ENCODE results near the gene MRPL14.
A peak's percentile ranks its signal among the peaks of the same experiment; 100 is the strongest.

The MRPL14 gene

GRCh38 chr6:44119704-44120262, 7.5 kb downstream of the MRPL14 start:
- TF ChIP-seq, protein P1, sequence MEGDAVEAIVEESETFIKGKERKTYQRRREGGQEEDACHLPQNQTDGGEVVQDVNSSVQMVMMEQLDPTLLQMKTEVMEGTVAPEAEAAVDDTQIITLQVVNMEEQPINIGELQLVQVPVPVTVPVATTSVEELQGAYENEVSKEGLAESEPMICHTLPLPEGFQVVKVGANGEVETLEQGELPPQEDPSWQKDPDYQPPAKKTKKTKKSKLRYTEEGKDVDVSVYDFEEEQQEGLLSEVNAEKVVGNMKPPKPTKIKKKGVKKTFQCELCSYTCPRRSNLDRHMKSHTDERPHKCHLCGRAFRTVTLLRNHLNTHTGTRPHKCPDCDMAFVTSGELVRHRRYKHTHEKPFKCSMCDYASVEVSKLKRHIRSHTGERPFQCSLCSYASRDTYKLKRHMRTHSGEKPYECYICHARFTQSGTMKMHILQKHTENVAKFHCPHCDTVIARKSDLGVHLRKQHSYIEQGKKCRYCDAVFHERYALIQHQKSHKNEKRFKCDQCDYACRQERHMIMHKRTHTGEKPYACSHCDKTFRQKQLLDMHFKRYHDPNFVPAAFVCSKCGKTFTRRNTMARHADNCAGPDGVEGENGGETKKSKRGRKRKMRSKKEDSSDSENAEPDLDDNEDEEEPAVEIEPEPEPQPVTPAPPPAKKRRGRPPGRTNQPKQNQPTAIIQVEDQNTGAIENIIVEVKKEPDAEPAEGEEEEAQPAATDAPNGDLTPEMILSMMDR (conservative IDR thresholded peaks at IDR 0.05; ENCODE audit: low read depth, low read length): no peak
- H2AFZ ChIP-seq (ENCODE audit: low read depth): no peak overlapping the region
- no peaks in the 10 kb centered on the region for H3K27me3 ChIP-seq (ENCODE audit: insufficient read depth, low read depth)
- H3K4me3 ChIP-seq (IDR thresholded peaks at IDR 0.05; ENCODE audit: insufficient read depth, low read depth, low read length): no peak overlapping the region
- peaks cover 96% of the 10 kb centered on the region for H3K79me2 ChIP-seq (ENCODE audit: insufficient read depth, low read depth)
- H3K9ac ChIP-seq: no peak overlapping the region
- no peak overlapping the region for H3K27ac ChIP-seq
- H3K36me3 ChIP-seq (ENCODE audit: insufficient read depth): no peaks in the 10 kb centered on the region; the same call in 1 of the 2 replicates
- no peak overlapping the region for H3K4me2 ChIP-seq
- peaks cover 71% of the 10 kb centered on the region for H4K20me1 ChIP-seq (ENCODE audit: insufficient read depth)
- H3K4me1 ChIP-seq (ENCODE audit: low read depth, poor library complexity, severe bottlenecking): peaks cover 90% of the 10 kb centered on the region

DNA sequence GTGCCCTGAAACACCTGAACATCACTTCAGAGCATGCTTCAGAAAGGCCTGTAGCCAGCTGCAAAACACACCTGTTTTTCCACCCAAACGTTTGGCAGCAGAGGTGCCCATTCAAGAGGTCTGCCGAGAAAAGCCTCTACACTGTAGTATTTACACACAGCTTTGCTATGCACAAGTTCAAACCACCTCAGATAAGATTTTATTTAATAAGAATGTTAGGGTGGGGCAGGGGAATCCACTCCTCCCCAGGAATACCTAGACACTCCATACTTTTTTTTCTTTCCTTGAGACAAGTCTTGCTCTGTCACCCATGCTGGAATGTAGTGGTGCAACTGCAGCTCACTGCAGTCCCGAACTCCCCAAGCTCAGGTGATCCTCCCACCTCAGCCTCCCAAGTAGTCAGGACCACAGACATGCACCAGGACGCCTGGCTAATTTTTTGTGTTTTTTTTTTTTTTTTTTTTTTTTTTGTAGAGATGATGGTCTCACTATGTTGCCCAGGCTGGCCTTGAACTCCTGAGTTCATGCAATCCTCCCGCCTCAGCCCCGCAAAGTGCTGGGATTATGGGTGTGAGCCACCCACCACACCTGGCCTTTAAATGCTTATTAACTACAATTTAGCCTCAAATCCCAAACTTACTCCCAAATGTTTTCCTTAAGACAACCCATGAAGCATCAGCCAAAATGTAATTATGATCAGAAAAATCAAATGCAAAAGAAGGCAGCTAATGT, 9.7 kb downstream of the MRPL14 start:
- Histone ChIP-seq H3K27me3 (ENCODE audit: insufficient read depth, low read depth) (no peaks in the 10 kb centered on the region), H3K4me1 (ENCODE audit: low read depth, poor library complexity, severe bottlenecking) (peaks cover 71% of the 10 kb centered on the region), H2AFZ (ENCODE audit: low read depth) (no peak overlapping the region), H3K36me3 (ENCODE audit: insufficient read depth) (no peaks in the 10 kb centered on the region; the same call in 1 of the 2 replicates), H3K79me2 (ENCODE audit: insufficient read depth, low read depth) (peaks cover 78% of the 10 kb centered on the region), H4K20me1 (ENCODE audit: insufficient read depth) (peaks cover 52% of the 10 kb centered on the region), H3K9ac (no peak overlapping the region), H3K4me2 (peak overlapping the region; percentile 75; the same call in 1 of the 2 replicates), H3K4me3 (IDR thresholded peaks at IDR 0.05; ENCODE audit: insufficient read depth, low read depth, low read length) (no peak overlapping the region), H3K27ac (peak overlapping the region; percentile 40; the same call in 1 of the 2 replicates)
- TF ChIP-seq, protein P1 (conservative IDR thresholded peaks at IDR 0.05; ENCODE audit: low read depth, low read length): no peak

DNA sequence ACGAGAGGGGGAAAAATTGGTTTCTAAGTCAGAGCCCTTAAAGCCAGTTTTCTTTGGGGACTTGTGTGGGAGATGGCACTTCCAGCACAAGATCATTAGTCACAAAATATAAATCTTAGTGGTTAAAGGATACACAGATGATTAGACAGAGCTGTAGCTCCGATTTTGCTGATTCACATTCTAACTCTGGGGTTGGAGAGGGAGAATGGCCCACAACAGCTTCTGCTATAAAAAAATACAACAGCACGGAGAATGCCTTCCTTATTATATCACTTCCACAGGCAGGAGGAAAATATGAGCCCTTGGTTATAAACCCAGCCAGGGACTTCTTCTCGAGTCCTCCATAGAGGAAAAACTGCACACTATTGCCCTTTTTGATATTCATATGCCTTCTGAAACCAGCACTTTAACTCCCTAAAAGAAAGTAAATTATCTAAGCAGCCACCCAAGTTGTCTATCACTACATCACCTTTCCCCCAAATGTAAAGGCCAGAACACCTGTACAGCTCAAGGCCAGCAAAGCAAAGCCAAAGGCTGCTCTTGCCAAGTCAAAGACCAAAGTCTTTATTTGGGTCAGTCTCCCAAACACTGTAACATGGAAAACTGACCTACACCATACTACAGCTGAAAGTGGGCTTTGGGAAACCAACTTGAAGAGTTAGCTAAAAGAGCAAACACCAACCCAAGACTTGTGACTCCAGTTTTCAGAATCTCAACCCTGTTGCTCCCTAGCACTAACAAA, 10.4 kb downstream of the MRPL14 start:
- Histone ChIP-seq H3K27ac (peak overlapping the region; percentile 40; the same call in 1 of the 2 replicates), H3K4me2 (peak overlapping the region; percentile 75), H4K20me1 (ENCODE audit: insufficient read depth) (peaks cover 47% of the 10 kb centered on the region), H3K36me3 (ENCODE audit: insufficient read depth) (no peaks in the 10 kb centered on the region; the same call in 1 of the 2 replicates), H2AFZ (ENCODE audit: low read depth) (no peak overlapping the region), H3K9ac (no peak overlapping the region; the same call in 1 of the 2 replicates), H3K4me3 (IDR thresholded peaks at IDR 0.05; ENCODE audit: insufficient read depth, low read depth, low read length) (no peak overlapping the region), H3K4me1 (ENCODE audit: low read depth, poor library complexity, severe bottlenecking) (peaks cover 63% of the 10 kb centered on the region), H3K79me2 (ENCODE audit: insufficient read depth, low read depth) (peaks cover 70% of the 10 kb centered on the region), H3K27me3 (ENCODE audit: insufficient read depth, low read depth) (no peaks in the 10 kb centered on the region)
- TF ChIP-seq, protein P1 (conservative IDR thresholded peaks at IDR 0.05; ENCODE audit: low read depth, low read length): no peak

GRCh38 chr6:44115866-44116265, 11.4 kb downstream of the MRPL14 start:
- Histone ChIP-seq H3K79me2 (ENCODE audit: insufficient read depth, low read depth) (peaks cover 61% of the 10 kb centered on the region), H3K4me2 (peak overlapping the region; percentile 75), H3K27me3 (ENCODE audit: insufficient read depth, low read depth) (no peaks in the 10 kb centered on the region), H4K20me1 (ENCODE audit: insufficient read depth) (peaks cover 46% of the 10 kb centered on the region), H3K36me3 (ENCODE audit: insufficient read depth) (no peaks in the 10 kb centered on the region; the same call in 1 of the 2 replicates), H3K4me3 (IDR thresholded peaks at IDR 0.05; ENCODE audit: insufficient read depth, low read depth, low read length) (no peak overlapping the region), H2AFZ (ENCODE audit: low read depth) (no peak overlapping the region), H3K27ac (peak overlapping the region; percentile 40; the same call in 1 of the 2 replicates), H3K9ac (no peak overlapping the region), H3K4me1 (ENCODE audit: low read depth, poor library complexity, severe bottlenecking) (peaks cover 59% of the 10 kb centered on the region)
- TF ChIP-seq, protein P1 (conservative IDR thresholded peaks at IDR 0.05; ENCODE audit: low read depth, low read length): no peak

Data from KMS-11 (cell line).